ENCODE data around the gene GALM. TPM values are rescaled to one million over a fixed set of nuclear protein-coding genes. Genes with fewer than 3 reads are reported as not detected.
"Not testable (repeated sequence)": the region's sequence is repeated elsewhere in the genome, so short reads cannot be mapped to it uniquely, and the experiment has no call there.

The GALM gene
- total RNA-seq, 1 donor from 2014 or later: 51.0 TPM

GRCh38 chr2:38706846-38707345 lies 41.0 kb downstream of the GALM start:
- intact Hi-C loops (cut with micrococcal nuclease): no loop called here

GRCh38 chr2:38708491-38708890 lies 42.6 kb downstream of the GALM start:
- intact Hi-C loops (cut with micrococcal nuclease): not testable (repeated sequence)

DNA sequence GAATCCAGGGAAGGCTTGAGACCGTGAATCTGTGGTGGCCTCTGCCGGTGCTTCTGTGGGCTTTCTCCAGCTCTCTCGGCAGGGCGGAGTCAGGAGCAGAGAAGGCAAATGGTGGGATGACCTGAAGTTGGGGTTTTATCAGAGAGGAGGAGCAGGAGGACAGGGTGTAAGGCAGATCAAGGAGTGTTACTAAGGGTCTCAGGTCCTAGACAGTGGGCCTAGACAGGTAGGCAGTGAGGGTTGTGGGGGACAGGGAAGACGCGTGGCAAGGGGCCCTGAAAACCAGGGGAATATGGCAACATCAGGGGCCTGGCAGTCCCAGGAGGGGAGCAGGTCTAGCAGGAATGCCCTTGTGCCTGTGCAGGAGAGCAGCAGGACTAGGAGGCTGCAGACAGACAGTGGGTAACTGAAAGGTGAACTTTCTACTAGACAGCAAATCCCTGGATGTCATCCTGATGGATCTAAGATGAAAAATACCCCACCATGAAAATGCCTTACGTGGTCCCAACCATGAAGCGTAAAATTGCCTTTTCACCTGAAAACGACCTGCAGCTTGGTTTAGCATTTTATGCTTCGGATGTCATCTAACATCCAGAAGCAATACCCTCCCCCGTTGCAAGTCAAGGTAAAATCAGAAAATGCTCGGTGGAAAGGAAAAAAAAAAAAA lies 43.1 kb downstream of the GALM start:
- intact Hi-C loops (cut with micrococcal nuclease): no loop called here

DNA sequence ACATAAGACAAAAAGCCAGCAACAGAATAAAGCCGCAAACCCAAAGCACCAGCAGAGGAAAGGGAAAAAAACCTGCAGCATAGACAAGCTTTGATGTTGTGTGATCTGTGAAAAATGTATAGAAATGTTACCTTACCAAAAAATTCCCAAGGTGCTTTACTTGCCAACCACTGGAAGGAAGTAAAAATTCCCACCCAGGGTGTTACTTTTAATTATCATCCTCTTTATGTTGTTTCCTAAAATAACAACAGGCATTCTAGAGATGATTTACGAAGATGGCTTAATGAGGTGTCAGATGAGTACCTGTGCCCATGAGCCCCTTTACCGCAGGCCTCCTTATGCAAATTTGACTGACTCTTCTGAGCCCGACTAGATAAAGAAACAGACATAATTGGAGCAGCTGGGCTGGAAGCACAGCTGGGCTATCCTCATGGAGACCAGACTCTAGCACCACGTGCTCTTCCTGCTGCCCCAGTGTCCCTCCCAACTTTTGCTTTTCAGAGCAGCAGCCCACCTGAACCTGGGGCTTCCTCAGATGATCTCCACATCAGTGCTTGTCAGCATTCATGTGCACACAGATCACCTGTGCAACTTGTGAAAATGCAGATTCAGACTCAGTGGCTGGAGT lies 43.8 kb downstream of the GALM start:
- intact Hi-C loops (cut with micrococcal nuclease): no loop called here

GRCh38 chr2:38711558-38711957 lies 45.6 kb downstream of the GALM start:
- intact Hi-C loops (cut with micrococcal nuclease): no loop called here

GRCh38 chr2:38712413-38712812 lies 46.5 kb downstream of the GALM start:
- intact Hi-C loops (cut with micrococcal nuclease): no loop called here

DNA sequence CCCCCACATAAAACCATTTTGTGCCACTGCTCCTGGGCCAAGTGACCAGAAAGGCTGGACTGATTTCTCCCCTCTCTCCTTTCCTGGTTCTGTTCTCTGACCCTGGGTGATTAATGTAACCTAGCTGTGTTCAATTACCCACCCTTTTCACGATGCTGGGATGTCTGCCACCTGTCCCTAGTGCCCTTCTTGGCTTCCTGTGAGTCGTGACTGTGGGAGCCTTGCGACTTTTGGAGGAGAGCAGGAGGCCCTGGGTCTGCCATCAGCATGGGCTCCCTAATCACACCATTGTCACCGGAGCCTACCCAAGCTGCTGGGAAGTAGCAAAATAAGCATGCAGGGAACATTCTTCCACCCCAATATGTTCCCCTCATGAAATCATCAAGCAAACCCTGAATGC lies 47.0 kb downstream of the GALM start:
- intact Hi-C loops (cut with micrococcal nuclease): no loop called here

DNA sequence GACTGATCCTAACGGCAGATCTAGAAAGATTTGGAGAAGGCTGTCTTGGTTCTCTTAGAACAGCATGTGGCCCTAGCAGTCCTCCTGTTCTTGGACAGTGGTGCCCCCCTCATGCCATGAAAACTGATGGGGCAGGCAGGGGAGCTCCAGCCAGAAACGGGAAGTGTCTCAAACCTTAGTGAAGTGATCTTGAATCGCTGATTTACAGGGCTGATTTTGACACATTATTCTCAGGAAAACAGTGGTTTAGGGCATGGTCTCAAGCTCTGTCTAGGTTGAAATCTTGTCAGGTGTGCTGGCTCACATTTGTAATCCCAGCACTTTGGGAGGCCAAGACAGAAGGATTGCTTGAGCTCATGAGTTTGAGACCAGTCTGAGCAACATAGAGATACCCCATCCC lies 47.4 kb downstream of the GALM start:
- intact Hi-C loops (cut with micrococcal nuclease): no loop called here

GRCh38 chr2:38714941-38715340 lies 49.0 kb downstream of the GALM start:
- intact Hi-C loops (cut with micrococcal nuclease): not testable (repeated sequence)

DNA sequence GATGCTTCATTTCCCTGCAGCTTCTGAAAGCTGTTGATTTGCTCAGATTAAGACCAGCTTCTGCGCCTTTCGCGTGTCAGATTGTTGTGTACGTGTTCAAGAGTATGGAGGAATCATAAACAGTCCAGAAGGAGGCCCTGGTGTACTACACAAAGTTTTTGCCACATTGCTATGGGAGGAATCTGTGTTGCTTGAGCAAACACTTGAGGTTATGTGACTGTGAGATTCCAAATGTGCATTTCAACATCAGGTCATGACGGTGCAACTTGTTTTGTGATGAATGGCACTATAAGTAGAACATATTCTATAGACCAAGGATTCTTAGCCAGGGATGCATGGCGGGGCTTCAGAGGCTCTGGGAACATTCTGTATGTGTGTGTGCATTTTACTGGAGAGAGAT lies 50.3 kb downstream of the GALM start:
- intact Hi-C loops (cut with micrococcal nuclease): no loop called here

DNA sequence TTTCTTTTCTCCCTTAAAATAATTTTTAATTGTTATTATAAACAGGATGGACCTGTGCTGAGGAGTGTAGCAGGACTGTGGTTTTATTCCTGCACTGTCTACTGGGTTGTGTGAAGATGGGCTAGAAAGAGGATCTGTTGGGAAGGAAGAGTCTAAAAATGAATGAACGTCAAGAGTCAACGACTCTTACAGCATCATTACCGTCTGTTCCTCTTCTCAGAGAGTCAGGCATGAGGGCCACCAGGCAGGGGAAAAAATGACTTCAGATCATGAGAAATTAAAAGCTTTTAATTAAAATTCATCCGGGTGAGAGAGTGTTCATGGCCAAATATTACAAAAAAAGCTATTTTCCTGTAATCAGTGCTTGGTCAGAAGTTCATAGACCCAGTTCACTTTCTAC lies 52.7 kb downstream of the GALM start:
- intact Hi-C loops (cut with micrococcal nuclease): no loop called here

DNA sequence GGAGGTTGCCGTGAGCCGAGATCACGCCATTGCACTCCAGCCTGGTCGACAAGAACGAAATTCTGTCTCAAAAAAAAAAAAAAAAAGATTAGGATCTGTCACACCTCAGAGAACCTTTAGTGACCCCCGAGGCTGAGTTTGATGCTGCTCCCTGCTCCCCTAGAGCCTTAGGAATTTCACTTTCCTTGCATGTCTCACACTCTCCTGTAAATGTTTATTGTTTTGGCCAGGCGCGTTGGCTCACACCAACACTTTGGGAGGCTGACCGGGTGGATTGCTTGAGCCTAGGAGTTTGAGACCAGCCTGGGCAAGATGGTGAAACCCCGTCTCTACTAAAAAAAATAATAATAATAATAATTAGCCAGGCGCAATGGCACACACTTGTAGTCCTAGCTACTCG lies 53.8 kb downstream of the GALM start:
- intact Hi-C loops (cut with micrococcal nuclease): no loop called here

GRCh38 chr2:38720613-38721241 lies 54.8 kb downstream of the GALM start:
- intact Hi-C loops (cut with micrococcal nuclease): no loop called here

- intact Hi-C loops (cut with micrococcal nuclease): no loop called here
Measured at GRCh38 chr2:38722271-38723061, 56.6 kb downstream of the GALM start.

GRCh38 chr2:38723173-38723572 lies 57.3 kb downstream of the GALM start:
- intact Hi-C loops (cut with micrococcal nuclease): no loop called here

DNA sequence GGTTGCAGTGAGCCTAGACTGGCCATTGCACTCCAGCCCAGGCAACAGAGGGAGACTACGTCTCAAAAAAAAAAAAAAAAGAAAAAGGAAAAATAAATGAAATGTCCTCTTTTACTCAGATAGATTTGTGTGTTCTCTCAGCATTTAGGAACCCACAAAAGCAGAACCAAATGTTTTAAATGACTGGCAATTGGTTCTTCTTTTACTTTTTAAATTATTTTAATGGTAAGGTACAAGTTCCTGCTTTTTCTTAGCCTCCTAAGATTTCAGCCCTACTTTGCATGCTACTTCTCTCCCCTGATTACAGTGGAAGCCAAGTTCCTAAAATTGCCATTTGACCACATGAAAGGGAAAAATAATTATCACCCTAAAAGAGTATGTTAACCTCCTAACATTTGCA lies 61.7 kb downstream of the GALM start:
- intact Hi-C loops (cut with micrococcal nuclease): no loop called here

DNA sequence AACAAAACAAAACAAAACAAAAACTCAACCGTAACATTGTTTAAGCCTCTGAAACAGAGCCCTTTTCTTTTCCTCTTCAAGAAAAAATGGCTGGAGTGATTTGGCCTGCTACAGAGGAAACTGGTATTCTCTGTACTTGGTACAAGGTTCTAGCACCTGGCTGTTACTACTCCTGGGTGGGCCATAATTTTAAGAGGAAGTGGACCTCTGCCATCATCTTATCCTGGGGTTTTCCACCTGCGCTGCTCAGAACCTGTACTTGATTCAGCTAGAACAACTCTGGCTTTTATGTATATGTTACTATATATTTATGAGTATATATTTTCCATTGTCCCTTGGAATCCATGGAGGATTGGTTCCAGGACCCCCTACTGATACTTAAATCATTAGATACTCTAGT lies 62.8 kb downstream of the GALM start:
- intact Hi-C loops (cut with micrococcal nuclease): no loop called here

DNA sequence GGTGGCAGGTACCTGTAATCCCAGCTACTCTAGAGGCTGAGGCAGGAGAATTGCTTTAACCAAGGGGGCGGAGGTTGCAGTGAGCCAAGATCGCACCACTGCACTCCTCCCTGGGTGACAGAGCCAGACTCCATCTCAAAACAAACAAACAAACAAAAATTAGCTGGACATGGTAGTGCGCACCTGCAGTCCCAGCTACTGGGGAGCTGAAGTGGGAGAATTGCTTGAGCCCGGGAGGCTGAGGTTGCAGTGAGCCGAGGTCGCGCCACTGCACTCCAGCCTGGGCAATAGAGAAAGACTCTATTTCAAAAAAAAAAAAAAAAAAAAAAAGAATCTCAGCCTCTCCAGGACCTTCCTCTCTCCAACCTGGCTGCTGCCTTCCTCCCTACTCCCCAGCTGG lies 65.2 kb downstream of the GALM start:
- intact Hi-C loops (cut with micrococcal nuclease): no loop called here

DNA sequence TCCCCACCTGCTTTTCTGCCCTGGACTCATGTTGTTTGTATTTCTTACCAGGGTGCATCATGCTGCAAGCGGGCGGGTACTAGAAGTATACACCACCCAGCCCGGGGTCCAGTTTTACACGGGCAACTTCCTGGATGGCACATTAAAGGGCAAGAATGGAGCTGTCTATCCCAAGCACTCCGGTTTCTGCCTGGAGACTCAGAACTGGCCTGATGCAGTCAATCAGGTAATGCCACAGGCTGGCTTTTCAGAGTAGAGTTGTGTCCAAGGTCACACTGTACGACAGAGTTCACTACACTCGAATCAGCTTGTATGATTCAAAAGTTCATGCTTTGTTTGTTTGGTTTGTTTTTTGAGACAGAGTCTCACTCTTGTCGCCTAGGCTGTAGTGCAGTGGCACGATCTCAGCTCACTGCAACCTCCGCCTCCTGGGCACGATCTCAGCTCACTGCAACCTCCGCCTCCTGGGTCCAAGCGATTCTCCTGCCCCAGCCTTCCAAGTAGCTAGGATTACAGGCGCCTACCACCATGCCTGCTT lies 65.8 kb downstream of the GALM start:
- intact Hi-C loops (cut with micrococcal nuclease): no loop called here

- intact Hi-C loops (cut with micrococcal nuclease): no loop called here
Measured at GRCh38 chr2:38733300-38733971, 67.5 kb downstream of the GALM start.
